NCI-H2171 treated with DMSO at 0.1 percent for 48 hours (cell line): ENCODE results near the gene RNF187.

Experiments used
- DNase-seq: peaks from one replicate; lab custom pipeline; 2025; lab: John Stamatoyannopoulos, UW

Gene RNF187

DNA sequence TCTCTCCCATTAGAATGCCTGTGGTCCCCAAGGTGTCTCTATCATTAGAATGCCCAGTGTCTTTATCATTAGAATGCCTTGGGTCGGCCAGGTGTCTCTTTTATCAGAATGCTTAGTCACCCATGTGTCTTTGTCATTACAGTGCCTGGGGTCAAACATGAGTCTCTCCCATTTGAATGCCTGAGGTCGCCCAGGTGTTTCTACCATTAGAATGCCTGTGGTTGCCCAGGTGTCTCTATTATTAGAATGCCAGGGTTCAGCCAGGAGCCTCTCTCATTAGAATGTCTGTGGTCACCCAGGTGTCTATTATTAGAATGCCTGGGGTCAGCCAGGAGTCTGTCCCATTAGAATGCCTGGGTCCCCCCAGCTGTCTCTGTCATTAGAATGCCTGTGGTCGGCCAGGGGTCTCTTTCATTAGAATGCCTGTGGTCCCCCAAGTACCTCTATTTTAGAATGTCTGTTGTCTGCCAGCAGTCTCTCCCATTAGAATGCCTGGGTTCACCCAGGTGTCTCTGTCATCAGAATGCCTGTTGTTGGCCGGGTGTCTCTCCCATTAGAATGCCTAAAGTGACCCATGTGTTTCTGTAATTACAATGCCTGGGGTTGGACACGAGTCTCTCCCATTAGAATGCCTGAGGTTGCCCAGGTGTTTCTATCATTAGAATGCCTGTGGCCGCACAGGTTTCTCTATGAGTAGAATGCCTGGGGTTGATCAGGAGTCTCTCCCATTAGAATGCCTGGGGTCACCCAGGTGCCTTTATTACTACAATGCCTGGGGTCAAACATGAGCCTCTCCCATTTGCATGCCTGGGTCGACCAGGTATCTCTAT lies 57.1 kb downstream of the RNF187 start:
- DNase-seq, result no peak

DNA sequence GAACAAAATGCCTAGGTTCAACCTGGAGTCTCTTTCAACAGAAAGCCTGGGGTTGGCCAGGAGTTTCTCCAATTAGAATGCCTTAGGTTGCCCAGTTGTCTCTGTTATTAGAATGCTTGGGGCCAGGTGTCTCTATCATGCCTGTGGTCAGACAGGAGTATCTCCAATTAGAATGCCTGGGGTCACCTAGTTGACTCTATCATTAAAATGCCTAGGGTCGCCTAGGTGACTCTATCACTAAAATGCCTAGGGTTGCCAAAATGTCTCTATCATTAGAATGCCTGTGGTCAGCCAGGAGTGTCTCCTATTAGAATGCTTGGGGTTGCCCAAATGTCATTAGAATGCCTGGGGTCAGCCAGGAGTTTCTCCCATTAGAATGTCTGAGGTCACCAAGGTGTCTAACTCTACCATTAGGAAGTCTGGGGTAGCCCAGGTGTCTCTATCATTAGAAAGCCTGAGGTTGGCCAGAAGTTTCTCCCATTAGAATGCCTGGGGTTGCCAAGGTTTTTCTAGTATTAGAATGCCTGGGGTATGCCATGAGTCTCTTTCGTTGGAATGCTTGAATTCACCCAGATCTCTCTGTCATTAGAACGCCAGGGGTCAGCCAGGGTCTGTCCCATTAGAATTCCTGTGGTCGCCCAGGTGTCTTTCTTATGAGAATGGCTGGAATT lies 57.9 kb downstream of the RNF187 start:
- no peak for DNase-seq
